Stimulated activated CD8-positive, alpha-beta memory T cell treated with anti-CD3 and anti-CD28 coated beads, Interleukin-7, amount 100 ng/mL, for 1 hour (primary cell): Measurements from ENCODE around the gene MMD.
A peak's percentile ranks its signal among the peaks of the same experiment; 100 is the strongest.
"Not testable (repeated sequence)": the region's sequence is repeated elsewhere in the genome, so short reads cannot be mapped to it uniquely, and the experiment has no call there.

Source experiments
- DNase-seq, 2 donors: peaks; one replicate each; pipeline ENCODE4 v3.0.0-alpha.2; 2020; ENCODE audit warnings: low read depth in 2 of 2

Gene MMD

DNA sequence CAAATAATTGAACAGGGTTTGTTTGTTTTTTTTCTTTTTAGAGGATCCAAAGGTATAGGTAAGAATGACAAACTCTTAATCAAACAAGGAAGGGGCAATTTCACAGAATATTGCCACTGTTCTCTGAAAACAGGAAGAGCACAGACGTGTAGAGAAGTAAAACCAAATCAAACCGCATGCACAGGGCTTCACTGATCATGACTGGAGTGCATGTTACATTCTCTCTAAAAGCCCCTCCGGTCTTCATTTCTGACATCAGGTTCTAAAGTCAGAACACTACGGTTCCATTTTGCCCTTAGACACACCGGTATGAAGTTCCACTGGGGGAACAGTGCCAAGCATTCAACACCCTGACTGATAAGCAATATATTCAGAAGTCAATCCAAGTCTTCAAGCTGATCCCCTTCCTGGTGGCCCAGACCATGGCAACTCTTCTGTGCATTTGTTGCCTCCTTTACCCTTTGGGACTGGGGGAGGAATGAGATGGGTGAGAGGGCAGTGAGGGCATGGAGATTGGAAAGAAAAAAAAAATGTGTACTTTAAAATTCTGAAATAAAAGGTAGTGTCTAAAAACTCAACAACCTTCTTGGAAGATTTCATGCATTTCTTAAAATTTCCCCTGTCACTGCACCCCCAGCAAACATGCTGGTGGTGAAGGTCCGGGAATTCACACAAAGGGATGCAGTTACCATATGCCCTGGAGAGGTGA is 1.4 kb downstream of the MMD start:
- DNase-seq: peak in 1 of 2 donors; percentile 5

DNA sequence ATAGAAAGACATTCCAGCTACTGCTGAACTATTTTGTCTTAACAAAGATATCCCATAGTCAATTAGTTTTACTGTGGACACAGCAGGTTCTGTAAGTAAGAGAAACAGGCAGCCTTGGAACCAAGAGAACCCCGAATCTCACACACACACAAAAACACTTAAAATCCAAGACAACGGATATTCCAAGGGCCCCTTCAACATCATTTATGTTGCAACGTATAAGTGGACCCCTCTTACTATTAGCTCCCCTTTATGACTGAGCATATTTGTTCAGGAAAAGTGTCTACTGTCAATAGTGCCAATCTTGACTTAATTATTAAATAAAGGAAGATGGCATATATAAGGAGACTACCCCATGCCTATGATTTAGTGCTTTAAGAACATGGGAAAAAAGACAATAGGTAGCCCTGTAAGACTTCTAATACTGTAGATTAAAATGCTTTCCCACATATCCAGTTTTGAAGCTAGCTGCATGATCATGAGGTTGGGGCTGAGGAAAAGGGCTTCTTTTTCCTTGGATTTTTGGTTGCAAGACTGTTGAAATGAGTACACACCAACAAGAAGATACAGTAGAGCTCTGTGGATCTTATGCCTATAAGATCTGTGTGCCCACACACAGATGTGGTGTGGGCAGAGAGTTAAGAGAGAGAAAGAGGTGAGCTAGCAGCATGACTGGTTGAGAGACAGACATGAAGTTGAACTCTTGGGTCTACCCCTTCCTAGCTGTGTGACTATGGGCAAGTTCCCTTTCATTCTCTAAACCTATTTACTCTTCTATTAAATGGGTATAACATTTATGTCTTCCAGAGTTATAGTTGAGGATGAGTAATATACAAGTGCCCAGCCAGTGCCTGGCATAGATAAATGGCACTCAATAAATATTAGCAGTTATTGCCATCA is 3.0 kb downstream of the MMD start:
- DNase-seq: no peak

DNA sequence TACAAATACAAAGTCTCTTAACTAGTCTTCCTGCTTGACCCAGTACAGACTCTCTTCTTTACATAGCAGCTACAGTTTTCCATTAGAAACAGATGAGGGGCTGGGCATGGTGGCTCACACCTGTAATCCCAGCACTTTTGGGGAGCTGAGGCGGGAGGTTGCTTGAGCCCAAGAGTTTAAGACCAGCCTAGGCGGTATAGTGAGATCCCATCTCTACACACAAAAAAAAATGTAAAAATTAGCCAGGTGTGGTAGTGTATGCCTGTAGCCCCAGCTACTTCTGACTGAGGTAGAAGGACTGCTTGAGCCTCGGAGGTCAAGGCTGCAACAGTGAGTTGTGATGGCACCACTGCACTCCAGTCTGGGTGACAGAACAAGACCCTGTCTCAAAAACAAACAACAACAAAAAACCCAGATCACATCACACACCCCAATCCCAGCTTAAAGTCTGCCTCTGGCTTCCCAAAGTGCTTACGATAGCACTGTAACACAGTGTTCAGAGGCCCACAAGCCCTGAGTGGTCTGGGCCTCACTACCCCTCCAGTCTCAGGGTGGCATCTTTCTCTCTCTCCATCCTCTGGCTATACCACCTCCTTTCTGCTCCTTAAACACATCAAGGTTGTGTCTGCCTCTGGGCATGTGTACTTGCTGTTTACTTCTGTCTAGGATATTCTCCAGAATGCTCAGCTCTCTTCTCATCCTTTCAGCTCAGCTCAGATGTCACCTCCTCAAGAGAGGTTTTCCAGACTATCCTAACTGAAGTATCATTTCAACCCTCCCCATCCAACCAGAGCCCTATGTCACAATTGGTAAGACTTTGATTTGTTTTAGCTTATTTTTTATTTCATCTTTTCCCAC is 4.0 kb downstream of the MMD start:
- DNase-seq: no peak

DNA sequence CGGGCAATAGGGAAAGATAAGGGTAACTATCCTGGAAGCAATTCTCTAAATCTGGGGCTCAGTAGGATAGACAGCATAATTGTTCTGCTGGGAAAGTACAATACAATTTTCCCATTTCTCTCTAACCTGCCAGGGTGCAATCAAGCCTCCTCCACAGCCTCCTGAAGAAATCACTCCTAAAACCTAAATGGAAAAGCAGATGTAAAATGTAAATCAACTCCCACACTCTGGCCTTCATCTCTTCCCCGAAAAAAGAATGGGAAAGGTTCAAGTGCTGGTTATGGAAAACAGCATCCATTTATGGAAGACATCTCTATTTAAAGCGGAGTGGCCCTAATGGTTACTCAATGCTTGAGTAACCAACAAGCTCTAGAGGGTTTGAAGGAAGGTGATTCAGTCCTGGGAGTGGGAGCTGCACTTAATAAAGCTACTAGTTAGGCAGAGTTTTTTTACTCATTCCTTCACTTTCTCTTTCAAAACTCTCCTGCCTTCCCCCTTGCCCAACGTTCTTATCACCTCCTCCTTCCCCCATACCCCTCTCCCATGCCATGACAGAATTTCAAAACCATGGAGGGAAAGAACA is 5.1 kb downstream of the MMD start:
- no peak for DNase-seq

DNA sequence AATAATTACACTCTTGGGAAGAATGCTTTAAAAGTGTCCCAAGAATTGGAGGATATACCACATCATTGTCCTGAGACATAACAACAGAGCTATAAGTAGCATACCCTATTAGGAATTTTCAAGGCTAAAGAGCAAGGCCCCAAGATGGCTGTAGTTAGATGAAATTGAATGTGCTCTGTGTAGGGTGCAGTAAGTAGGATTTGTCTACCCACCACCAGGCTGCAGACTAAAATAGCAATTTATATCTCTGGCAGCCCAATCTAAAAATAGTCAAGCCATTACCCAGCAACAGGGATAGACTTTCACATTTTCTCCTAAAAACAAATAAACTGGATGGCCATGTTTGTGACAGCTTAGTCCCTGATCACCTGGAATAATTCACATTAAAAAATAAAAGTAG is 5.6 kb downstream of the MMD start:
- DNase-seq: no peak

DNA sequence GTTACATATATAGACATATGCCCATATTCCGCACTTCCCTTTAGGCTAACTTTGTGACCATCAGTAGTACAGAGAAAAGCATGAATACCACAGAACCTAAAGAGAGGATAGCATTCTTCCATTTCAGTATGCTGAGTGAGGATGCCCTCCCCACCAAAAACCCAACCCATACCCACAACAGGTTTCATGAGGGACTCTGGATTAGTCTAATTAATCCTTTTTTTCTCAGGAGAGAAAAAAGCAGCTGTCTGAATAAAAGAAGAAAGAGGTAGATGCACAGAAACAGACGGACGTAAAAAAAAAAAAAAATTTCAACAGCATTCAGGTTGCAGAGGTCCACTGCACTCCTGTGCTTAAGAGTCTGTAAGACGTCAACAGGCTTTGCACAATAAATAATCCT is 6.7 kb downstream of the MMD start:
- DNase-seq: no peak

DNA sequence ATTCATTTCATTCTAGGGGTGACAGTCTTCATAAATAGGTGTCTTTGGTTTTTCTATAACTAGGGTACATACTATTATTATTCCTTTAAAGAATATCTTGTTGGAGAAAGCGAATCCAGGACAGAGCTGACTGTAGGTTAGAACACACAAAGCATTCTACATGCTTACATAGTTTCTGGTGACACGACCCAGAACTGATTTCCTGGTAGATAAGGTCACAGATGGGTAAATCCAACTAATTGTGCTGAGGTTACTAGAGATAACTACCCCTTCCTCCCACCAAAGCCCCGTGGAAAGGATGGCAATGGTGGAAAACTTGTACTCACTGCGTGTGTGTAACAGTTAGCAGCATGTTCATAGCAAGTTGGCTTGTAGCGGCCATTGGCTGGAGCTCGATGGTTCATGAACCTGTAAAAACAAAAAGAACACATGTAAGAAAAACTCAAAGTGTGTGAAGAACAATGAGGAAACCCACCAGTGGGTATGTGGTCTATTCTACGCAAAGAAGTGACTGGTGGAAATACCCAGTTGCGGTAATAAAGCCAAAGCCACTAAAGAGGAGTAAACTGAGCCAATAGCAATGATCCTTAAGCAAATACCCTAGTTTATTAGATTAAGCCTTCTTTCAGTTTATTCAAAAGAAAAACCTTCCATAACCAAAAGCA is 7.7 kb downstream of the MMD start:
- DNase-seq: no peak

DNA sequence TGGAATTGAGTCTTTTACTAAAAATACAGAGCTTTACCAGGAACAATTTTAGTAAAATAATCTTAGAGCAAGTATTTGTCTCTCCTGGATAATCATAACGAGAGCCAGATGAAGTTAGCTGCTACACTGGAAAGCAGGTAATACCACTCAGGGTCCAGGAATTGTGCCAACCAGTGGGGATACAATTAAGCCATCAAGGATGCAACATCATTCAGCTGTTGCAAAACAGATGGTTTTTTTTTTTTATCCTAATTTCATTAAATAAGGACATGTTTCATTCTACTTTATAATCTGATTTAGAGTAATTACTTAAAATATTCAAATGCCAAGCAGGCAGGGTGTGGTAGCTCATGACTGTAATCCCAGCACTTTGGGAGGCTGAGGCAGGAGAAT is 10.2 kb downstream of the MMD start:
- no peak for DNase-seq

DNA sequence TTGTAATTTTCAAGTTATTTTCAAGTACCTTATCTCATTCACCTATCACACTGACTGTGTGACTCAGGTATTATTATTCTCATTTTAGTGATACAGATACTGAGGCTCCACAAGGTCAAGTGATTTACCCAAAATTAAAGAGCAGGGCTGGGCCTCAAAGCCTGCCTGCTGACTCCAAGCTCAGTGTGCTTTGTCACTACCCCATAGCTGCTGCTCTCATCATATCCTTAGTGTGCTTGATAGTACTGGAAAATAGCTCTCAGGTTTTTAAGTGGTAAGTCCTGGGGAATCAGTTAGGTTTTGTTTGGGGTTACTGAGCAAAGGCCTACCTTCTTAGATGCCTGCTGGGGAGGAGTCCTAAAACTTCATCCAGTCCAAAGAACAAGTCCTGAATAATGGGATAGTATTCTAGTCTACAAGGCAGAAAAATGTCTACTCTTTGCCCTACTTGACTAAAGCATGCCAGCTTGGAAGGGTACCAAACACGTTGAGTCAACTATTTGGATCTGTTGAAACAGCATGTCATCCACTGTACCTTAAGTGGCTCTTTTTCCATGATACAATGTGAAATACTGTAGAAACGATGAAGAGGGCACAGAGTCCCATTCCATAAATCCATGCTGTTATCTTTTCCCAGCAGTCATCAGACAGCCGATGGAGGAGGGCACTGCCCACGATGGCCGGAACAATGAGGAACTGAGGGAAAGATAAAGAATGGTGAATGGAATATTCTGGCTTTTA is 10.7 kb downstream of the MMD start:
- no peak for DNase-seq

DNA sequence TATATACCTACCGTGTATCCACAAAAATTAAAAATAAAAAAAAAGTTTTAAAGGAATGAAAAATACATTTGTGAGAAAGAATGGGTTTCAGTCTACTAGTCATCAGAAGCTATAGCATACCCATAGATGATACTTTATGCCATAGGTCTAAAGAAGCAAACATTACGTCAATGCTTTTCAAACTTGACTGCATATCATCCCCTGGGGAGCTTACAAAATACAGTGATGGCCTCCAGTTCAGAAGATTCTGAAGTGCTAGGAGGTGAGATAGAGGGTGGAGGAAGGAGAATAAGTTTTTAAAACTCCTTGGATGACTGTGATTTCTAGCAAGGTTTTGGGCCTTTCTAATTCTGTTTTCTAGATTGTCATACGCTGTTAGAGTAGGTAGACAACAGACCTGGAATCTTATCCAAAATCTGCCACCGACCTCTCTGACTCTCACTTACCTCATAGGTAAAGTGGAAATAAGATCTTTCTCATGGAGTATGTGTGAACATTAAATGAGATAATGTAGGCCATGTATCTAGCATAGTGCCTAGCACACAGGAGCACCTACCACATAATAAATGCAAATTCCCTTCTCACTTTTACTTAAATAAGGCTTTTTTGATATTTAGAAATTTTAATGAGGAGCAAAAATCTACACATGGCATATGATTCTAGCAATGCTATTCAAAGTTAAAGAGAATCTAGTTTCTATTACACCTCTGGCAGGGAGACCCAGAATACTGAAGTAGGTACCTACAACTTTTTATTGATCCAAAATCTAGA is 12.4 kb downstream of the MMD start:
- no peak for DNase-seq

DNA sequence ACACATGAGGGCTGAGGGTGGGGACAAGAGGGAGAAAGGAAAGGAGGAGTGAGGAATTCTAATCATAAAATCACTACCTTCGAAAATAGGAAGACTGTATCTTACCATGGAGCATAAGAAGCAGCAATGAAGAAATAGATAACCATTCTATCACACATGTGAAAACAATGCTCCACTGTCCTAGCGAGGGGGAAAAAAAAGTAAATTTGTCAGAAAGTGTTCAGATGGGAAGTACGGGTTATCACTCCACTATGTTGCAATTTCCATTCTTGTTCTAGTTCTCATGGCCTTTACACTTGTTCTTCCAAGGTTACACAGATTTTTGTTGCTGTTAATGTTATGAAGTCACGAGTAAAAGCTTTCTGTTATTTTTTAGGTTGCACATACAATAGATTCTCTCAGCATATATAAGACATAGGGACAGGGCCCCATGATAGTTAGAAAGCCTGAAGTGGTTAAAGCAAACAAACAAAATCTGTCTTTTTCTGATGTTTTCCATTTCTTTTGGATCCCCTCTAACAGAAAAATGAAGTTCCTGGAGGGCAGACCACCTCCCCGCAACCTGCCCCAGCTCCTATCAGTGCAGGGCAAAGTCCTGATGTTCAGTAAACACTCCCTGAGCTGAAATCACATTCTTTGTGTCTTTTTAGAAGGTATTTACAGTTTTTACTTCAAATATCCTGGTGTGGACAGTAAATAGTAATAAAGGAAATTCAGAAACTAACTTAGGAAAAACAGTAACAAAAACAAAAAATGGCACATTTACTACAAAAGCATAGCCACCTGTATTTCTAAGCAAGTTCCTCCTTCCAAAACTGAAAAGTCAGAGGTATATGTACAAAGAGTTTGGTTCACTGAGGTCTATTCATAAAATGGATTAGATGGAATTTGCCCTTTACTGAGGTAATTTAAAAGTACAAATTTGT is 13.7 kb downstream of the MMD start:
- DNase-seq: no peak

DNA sequence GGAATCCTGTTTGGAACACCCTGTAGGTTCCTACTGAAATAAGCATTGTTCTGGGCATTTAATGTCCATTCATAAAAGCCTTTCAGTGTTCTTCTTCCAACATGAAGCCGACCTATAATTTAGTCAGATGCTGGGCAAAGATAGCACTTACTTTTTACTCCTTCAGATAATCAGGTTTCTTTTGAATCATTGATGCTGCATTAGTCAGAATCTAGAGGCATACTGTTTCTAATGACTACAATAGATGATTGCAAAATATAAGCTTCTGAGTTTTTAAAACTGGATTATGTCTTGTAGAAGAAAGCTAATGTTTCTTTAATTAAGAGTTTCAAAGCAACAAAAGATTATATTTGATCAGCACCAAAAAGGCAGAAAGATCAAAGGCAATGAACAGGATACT is 16.0 kb downstream of the MMD start:
- no peak for DNase-seq

DNA sequence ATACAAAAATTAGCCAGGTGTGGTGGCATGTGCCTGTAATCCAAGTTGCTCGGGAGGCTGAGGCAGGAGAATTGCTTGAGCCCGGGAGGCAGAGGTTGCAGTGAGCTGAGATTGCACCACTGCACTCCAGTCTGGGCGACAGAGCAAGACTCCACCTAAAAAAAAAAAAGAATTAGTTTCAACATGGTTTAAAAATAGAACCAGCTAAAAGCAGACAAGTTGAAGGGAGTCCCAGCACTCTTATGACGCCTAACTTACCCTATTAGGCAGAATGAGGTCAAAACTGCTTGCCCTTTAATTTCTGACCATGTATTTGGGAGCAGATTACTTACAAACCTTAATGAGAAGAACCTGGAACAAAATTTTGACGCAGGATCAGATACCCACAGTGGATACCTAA is 17.4 kb downstream of the MMD start:
- DNase-seq: not testable (repeated sequence)

DNA sequence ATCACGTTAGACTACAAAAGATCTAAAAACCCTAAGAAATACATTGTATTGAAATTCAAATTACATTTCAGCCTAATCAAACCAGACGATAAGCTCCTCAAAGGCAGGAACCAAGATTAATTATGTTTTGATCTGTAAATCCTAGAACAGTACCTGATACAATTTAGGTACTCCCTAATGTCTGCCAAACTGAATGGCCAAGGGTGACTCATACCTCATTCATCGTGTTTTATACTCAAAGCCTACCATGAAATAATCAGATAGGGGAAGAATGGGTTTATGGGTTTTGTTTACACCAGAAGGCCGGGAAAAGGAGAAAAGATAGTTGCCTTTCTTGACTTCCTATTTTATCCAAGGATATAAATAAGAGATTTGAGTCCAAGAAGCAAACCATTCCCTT is 19.3 kb downstream of the MMD start:
- no peak for DNase-seq

DNA sequence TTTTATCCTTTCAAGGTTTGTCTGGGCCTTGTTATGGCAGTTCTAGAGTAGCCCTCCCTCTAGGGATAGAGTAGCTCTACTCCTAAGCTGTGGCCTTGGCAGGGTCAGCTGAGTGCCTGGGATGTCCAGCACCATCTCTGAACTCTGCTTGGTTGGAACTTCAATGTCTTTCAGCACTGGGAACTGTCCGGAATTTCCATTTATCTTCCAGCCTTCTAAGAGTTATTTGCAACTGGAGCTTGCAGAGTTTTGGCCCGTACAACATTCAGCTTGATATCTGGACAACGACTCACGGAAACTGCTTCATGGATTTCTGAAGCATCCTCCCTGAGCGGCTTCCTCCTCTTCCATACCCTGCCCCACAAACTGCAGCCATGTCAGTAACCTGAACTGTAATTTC is 22.9 kb downstream of the MMD start:
- no peak for DNase-seq

DNA sequence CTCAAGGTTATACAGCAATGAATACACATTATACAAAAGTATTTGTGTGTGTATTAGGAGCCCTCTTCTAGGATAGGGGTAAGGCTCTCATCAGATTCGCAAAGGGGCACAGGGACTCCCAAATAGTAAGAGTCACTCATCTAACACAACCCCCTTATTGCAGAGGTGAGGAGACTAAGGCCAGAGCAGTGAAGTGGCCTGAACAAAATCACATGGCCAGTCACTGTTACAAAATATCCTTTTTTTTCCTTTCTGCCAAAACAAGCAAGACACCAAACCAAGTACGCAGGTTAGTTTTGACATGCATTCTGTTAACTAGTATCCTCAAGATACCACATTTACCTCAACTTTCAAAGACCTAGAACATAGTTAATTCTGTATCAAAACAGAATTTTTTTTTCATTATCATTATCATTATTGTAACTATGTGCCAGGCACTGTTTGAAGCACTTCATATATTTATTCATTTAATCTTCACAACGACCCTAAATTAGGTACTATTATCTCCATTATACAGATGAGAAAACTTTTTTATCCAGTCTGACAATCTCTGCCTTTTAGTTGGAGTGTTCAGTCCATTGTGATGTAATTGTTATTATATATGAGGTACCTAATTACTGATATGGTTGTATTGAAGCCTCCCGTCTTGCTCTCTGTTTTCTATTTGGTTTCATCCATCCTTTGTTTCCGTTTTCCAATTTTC is 25.7 kb downstream of the MMD start:
- no peak for DNase-seq

DNA sequence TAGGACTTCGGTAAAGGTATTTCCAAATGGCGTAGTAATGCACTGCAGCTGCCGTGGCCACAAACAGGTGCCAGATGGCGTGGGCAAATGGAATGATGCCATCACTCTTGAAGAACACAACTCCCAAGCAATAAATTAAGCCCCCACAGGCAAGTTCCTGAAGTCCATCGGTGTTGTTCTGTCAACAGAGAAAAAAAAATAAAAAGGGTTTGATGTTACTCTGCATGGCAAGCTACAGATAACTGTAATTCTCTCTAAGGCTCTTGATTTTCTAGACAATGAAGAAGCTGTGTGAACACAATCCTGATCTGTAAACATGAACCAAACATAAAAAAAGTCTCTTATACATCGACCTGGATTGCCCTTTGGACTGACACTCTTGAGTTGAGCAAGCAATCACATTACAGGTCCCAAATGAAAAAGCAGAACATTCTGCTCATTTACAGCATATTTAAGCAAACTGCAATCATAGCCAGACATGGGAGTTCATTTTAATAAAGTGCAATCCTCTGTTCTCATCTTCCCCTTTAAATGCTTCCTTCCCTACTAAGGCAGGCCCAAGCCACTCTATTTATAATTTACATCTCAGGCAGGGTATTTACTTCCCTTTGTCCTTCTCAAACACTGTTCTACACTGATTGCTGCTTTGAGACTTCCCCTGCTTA is 27.1 kb downstream of the MMD start:
- DNase-seq: no peak
